ENCODE results near the gene PFKFB2.

PFKFB2 gene

GRCh38 chr1:207071426-207071825 is 18.4 kb downstream of the PFKFB2 start:
- CTCF ChIA-PET: interaction anchor here (0.7 to 4.8 kb wide), 8 partner anchors 9 to 379 kb away, joined by 3 to 25 read pairs (median 4); partner anchors contain the start of gene YOD1
- POLR2A ChIA-PET: interaction anchor here (1.3 kb wide), 1 partner anchor 18 kb away, joined by 3 read pairs; the partner anchor contains the start of gene PFKFB2

DNA sequence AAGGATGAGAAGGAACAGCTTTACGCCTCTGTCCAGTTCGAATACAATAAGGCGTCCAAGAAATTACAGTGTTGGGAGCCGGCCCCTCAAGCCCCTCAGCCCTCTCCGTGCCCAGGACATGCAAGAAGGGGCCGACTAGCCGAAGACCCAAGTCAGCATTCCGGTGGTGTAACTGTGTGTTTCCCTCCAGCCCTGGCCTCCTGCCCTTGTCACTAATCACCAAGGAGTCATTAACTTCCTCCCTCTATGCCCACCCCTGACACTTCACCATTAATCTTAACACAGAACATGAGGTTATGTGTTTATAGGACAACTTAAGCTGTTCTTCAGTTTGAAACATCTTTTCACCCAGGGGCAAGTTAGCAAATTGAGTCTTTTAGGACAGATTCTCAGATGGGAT is 19.2 kb downstream of the PFKFB2 start:
- H3K36me3 ChIP-seq (ENCODE audit: control insufficient read depth in 2 of 2, insufficient read depth in 1 of 2, low read length in 2 of 2): peaks cover 0 to 44% of the 10 kb centered on the region in 2 experiments; a peak in 1 of 3 replicates
- POLR2A ChIA-PET: no interaction called here
- H3K4me3 ChIP-seq (ENCODE audit: low read depth, low read length): no peak overlapping the region
- no peak overlapping the region for H3K27ac ChIP-seq (ENCODE audit: extremely low read depth, low read depth, low read length)
- CTCF ChIA-PET: interaction anchor here (0.6 to 4.8 kb wide), 5 partner anchors 8 to 250 kb away, joined by 3 to 25 read pairs (median 4); partner anchors contain the start of gene YOD1
- H3K9me3 ChIP-seq (ENCODE audit: control insufficient read depth, insufficient read depth, low read depth, low read length): no peaks in the 10 kb centered on the region
- no peaks in the 10 kb centered on the region for H3K4me1 ChIP-seq (ENCODE audit: control insufficient read depth, insufficient read depth, low read length)
- TF ChIP-seq ZNF660 (tag by site-specific recombination; IDR thresholded peaks at IDR 0.05): no peak
- TF ChIP-seq ZNF2 (tag by site-specific recombination; IDR thresholded peaks at IDR 0.05): no peak
- no peak for TF ChIP-seq HOXC10 (CRISPR knock-in tag; IDR thresholded peaks at IDR 0.05)
- no peak for TF ChIP-seq SP2 (tag by site-specific recombination; IDR thresholded peaks at IDR 0.05)
- TF ChIP-seq TCF7L2 (IDR thresholded peaks at IDR 0.05; ENCODE audit: borderline replicate concordance, low read depth, low read length): no peak
- no peak for TF ChIP-seq ZNF366 (tag by site-specific recombination; conservative IDR thresholded peaks at IDR 0.05)
- TF ChIP-seq, protein P1, sequence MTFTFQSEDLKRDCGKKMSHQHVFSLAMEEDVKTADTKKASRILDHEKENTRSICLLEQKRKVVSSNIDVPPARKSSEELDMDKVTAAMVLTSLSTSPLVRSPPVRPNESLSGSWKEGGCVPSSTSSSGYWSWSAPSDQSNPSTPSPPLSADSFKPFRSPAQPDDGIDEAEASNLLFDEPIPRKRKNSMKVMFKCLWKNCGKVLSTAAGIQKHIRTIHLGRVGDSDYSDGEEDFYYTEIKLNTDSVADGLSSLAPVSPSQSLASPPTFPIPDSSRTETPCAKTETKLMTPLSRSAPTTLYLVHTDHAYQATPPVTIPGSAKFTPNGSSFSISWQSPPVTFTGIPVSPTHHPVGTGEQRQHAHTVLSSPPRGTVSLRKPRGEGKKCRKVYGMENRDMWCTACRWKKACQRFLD (tag by site-specific recombination; IDR thresholded peaks at IDR 0.05): no peak
- TF ChIP-seq ZNF426 (tag by site-specific recombination; IDR thresholded peaks at IDR 0.05): no peak
- TF ChIP-seq SALL2 (tag by site-specific recombination; IDR thresholded peaks at IDR 0.05; ENCODE audit: borderline replicate concordance): no peak
- TF ChIP-seq SETDB1 (IDR thresholded peaks at IDR 0.05; ENCODE audit: insufficient read length, low read length): no peak
- no peak for TF ChIP-seq ZNF391 (tag by site-specific recombination; IDR thresholded peaks at IDR 0.05; ENCODE audit: borderline replicate concordance, low read depth)
- TF ChIP-seq INSM2 (tag by site-specific recombination; IDR thresholded peaks at IDR 0.05): no peak
- TF ChIP-seq ZNF624 (tag by site-specific recombination; IDR thresholded peaks at IDR 0.05): no peak
- no peak for TF ChIP-seq ZNF514 (tag by site-specific recombination; IDR thresholded peaks at IDR 0.05)
- TF ChIP-seq, protein P2, sequence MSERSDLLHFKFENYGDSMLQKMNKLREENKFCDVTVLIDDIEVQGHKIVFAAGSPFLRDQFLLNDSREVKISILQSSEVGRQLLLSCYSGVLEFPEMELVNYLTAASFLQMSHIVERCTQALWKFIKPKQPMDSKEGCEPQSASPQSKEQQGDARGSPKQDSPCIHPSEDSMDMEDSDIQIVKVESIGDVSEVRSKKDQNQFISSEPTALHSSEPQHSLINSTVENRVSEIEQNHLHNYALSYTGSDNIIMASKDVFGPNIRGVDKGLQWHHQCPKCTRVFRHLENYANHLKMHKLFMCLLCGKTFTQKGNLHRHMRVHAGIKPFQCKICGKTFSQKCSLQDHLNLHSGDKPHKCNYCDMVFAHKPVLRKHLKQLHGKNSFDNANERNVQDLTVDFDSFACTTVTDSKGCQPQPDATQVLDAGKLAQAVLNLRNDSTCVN (tag by site-specific recombination; optimal IDR thresholded peaks at IDR 0.05): no peak
- TF ChIP-seq SP7 (tag by site-specific recombination; IDR thresholded peaks at IDR 0.05): no peak

More at GRCh38 chr1:207071426-207071825, 18.4 kb downstream of the PFKFB2 start:
- no peak overlapping the region for H3K4me3 ChIP-seq (ENCODE audit: low read depth, low read length)
- no peaks in the 10 kb centered on the region for H3K9me3 ChIP-seq (ENCODE audit: control insufficient read depth, insufficient read depth, low read depth, low read length)
- no peak overlapping the region for H3K27ac ChIP-seq (ENCODE audit: extremely low read depth, low read depth, low read length)
- no peaks in the 10 kb centered on the region for H3K4me1 ChIP-seq (ENCODE audit: control insufficient read depth, insufficient read depth, low read length)
- TF ChIP-seq GLI4 (tag by site-specific recombination; IDR thresholded peaks at IDR 0.05) (no peak), ZNF747 (tag by site-specific recombination; IDR thresholded peaks at IDR 0.05) (no peak), ZNF112 (tag by site-specific recombination; IDR thresholded peaks at IDR 0.05) (no peak), HIC1 (tag by site-specific recombination; IDR thresholded peaks at IDR 0.05) (no peak), ZNF664 (tag by site-specific recombination; IDR thresholded peaks at IDR 0.05) (no peak), ZBTB7A (tag by site-specific recombination; IDR thresholded peaks at IDR 0.05; ENCODE audit: low read depth) (no peak), ZBTB49 (tag by site-specific recombination; IDR thresholded peaks at IDR 0.05; ENCODE audit: low read depth) (no peak), ZNF701 (tag by site-specific recombination; IDR thresholded peaks at IDR 0.05) (no peak), ZFHX2 (tag by site-specific recombination; conservative IDR thresholded peaks at IDR 0.05) (no peak)
- peaks cover 0 to 44% of the 10 kb centered on the region in 2 experiments; a peak in 1 of 3 replicates for H3K36me3 ChIP-seq (ENCODE audit: control insufficient read depth in 2 of 2, insufficient read depth in 1 of 2, low read length in 2 of 2)

All from HEK293 (cell line).